IMR-90 (cell line): Measurements from ENCODE around the gene STX11.

Experiments
- CEBPB ChIP-seq: IDR thresholded peaks from 2 replicates; pipeline ENCODE4 v1.6.1; 2012; ENCODE audit warnings: low read depth, low read length, improper control_type of control experiment
- CHD1 ChIP-seq: IDR thresholded peaks from 2 replicates; pipeline ENCODE4 v1.6.1; 2012; ENCODE audit warnings: low read depth, low read length, improper control_type of control experiment
- CTCF ChIP-seq: conservative IDR thresholded peaks from 2 replicates; pipeline ENCODE4 v1.5.1; 2012; ENCODE audit warnings: mild to moderate bottlenecking, low read depth, low read length, improper control_type of control experiment
- FOS ChIP-seq: fragments of 150-350 bp; IDR thresholded peaks from 2 replicates; pipeline ENCODE4 v1.6.1; 2016; ENCODE audit warnings: low read depth, low read length
- MAZ ChIP-seq: IDR thresholded peaks from 2 replicates; pipeline ENCODE4 v1.6.1; 2012; ENCODE audit warnings: low read depth, mild to moderate bottlenecking, low read length, improper control_type of control experiment, moderate library complexity, borderline replicate concordance
- MXI1 ChIP-seq: IDR thresholded peaks from 2 replicates; pipeline ENCODE4 v1.6.1; 2012; ENCODE audit warnings: low read depth, mild to moderate bottlenecking, low read length, moderate library complexity, borderline replicate concordance
- POLR2A ChIP-seq: IDR thresholded peaks from 2 replicates; pipeline ENCODE4 v1.6.1; 2012; ENCODE audit warnings: mild to moderate bottlenecking, low read depth, low read length
- RAD21 ChIP-seq: IDR thresholded peaks from 2 replicates; pipeline ENCODE4 v1.6.1; 2012; ENCODE audit warnings: low read length, improper control_type of control experiment
- RCOR1 ChIP-seq: IDR thresholded peaks from 2 replicates; pipeline ENCODE4 v1.6.1; 2012; ENCODE audit warnings: mild to moderate bottlenecking, low read length, improper control_type of control experiment; ENCODE audit not compliant: insufficient replicate concordance
- RFX5 ChIP-seq: IDR thresholded peaks from 2 replicates; pipeline ENCODE4 v1.8.0; 2012; ENCODE audit warnings: low read depth, mild to moderate bottlenecking, low read length, moderate library complexity
- SMC3 ChIP-seq: fragments of 150-350 bp; IDR thresholded peaks from 2 replicates; pipeline ENCODE4 v1.6.1; 2016; ENCODE audit warnings: low read depth, mild to moderate bottlenecking, antibody characterized with exemption, low read length, moderate library complexity
- TF ChIP-seq, protein P1 (sequence below): fragments of 150-350 bp; IDR thresholded peaks from 2 replicates; pipeline ENCODE4 v1.6.1; 2016; ENCODE audit warnings: low read depth, mild to moderate bottlenecking, low read length, moderate library complexity, borderline replicate concordance

- no peak for TF ChIP-seq SMC3
- TF ChIP-seq CTCF: no peak
- TF ChIP-seq, protein P1, sequence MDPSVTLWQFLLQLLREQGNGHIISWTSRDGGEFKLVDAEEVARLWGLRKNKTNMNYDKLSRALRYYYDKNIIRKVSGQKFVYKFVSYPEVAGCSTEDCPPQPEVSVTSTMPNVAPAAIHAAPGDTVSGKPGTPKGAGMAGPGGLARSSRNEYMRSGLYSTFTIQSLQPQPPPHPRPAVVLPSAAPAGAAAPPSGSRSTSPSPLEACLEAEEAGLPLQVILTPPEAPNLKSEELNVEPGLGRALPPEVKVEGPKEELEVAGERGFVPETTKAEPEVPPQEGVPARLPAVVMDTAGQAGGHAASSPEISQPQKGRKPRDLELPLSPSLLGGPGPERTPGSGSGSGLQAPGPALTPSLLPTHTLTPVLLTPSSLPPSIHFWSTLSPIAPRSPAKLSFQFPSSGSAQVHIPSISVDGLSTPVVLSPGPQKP: no peak
- no peak for TF ChIP-seq RCOR1
- no peak for TF ChIP-seq POLR2A
- no peak for TF ChIP-seq RAD21
- no peak for TF ChIP-seq RFX5
- no peak for TF ChIP-seq CHD1
- no peak for TF ChIP-seq MAZ
- TF ChIP-seq MXI1: no peak
- TF ChIP-seq CEBPB: no peak
- TF ChIP-seq FOS: no peak
Observed at GRCh38 chr6:144234935-144235334, 84.6 kb downstream of the STX11 start.
